GM12892 (cell line): ENCODE data around the gene HNRNPD.

Experiments
- POLR2A ChIP-seq: IDR thresholded peaks from 2 replicates; pipeline ENCODE4 v1.6.1; 2011; ENCODE audit warnings: low read depth, low read length, control low read depth
- POLR2AphosphoS5 ChIP-seq: IDR thresholded peaks from 2 replicates; pipeline ENCODE4 v1.6.1; 2011; ENCODE audit warnings: low read depth, low read length, control low read depth

DNA sequence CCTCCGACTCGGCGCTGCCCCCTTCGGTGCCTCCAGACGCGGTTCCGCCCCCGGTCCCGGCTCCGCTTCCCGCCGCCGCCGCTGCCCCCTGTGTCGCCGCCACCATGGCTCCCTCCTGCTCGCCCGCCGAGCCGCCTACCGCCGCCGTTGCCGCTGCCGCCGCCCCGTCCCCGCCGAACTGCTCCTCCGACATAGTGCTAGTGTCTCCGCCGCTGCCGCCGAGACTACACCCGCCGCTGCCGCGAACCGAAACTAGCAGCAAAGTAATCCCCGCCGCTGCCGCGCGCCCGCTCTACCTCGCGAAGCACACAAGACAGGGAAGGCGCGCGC, 340 bp downstream of the HNRNPD start:
- TF ChIP-seq POLR2AphosphoS5 (no peak), POLR2A (no peak)
